Activated CD4-positive, alpha-beta memory T cell treated with anti-CD3 and anti-CD28 coated beads, Interleukin-2, amount 10 ng/mL, durations not matched to agents 7 days and 5 days (primary cell): Measurements from ENCODE around the gene CACNA2D3. TPM values are rescaled to one million over a fixed set of nuclear protein-coding genes. Genes with fewer than 3 reads are reported as not detected.

Experiments used
- CTCF ChIA-PET: fragments of 350-600 bp; sonication (Branson Sonifier 250); formaldehyde crosslinking; loops from one replicate; lab custom pipeline; 2021; ENCODE audit warnings: antibody characterized with exemption, inconsistent platforms; lab: Charles Lee
- POLR2A ChIA-PET: fragments of 350-600 bp; sonication (Branson Sonifier 250); formaldehyde crosslinking; loops from one replicate; lab custom pipeline; 2021; ENCODE audit warnings: antibody characterized with exemption; lab: Charles Lee
- DNase-seq: peaks from one replicate; pipeline ENCODE4 v3.0.0-alpha.2; 2020
- H3K27ac Mint-ChIP-seq: one replicate; pipeline ENCODE4 v1.8.0; 2021; ENCODE audit warnings: mild to moderate bottlenecking, mixed read lengths
- H3K27me3 Mint-ChIP-seq: one replicate; pipeline ENCODE4 v1.8.0; 2021; ENCODE audit warnings: mixed read lengths
- H3K36me3 Mint-ChIP-seq: one replicate; pipeline ENCODE4 v1.8.0; 2021; ENCODE audit warnings: low read depth, mixed read lengths
- H3K4me1 Mint-ChIP-seq: one replicate; pipeline ENCODE4 v1.8.0; 2021; ENCODE audit warnings: mixed read lengths
- H3K4me3 Mint-ChIP-seq: one replicate; pipeline ENCODE4 v1.8.0; 2021; ENCODE audit warnings: mild to moderate bottlenecking, mixed read lengths
- H3K9me3 Mint-ChIP-seq: one replicate; pipeline ENCODE4 v1.8.0; 2021; ENCODE audit warnings: mixed read lengths
- total RNA-seq, 2 experiments: library from RNA; stranded (reverse); gene quantifications; one replicate each; pipeline ENCODE4 v1.2.3, GENCODE V29; 2021

CACNA2D3 gene
- total RNA-seq, 2 experiments from 2014 or later, result not detected

DNA sequence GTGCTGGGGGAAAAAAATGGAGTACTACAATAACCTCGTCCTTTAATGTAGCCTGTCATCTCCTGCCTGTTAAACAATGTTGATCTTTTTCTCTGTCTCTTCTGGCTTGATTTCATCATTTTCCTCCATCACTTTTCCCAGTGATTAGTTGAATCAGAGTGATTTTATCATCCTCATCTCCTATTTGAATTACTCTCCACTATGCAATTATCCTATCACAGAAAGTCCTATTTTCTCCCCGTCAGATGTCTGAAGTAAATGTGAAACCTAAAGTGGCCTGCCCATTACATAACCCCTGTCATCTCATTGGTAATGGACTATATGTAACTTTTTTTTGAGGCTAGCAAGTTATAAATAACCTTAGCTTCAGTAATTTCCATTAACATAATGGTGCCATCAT is 201.8 kb downstream of the CACNA2D3 start:
- ChIA-PET CTCF (no interaction called here), POLR2A (no interaction called here)
- no peaks in the 10 kb centered on the region for H3K9me3 Mint-ChIP-seq

DNA sequence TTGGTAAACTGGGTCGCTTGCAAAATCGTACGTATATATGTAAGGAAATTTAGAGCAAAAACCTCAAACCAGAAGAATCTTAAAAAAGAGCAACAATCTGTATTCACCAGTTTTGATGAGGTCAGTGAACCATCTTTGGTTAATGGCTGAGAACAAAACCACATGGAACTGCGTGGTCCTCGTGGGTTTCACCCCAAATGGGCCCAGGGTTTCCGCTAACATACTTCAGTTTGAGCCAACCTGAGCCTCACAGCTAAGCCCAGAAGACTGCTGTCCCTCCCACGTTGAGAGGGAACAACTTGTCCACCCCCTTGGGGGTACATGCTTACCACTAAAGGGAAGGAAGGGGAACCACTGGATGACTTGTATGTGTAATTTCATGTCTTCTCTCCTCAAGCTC is 204.6 kb downstream of the CACNA2D3 start:
- Mint-ChIP-seq H3K27ac (no peak overlapping the region), H3K27me3 (no peaks in the 10 kb centered on the region), H3K4me1 (no peaks in the 10 kb centered on the region), H3K4me3 (no peak overlapping the region), H3K36me3 (no peaks in the 10 kb centered on the region), H3K9me3 (no peaks in the 10 kb centered on the region)
- no peak for DNase-seq
- CTCF ChIA-PET, result no interaction called here
- POLR2A ChIA-PET, result no interaction called here

More for the DNA sequence above, 201.8 kb downstream of the CACNA2D3 start:
- Mint-ChIP-seq H3K27ac (no peak overlapping the region), H3K27me3 (no peaks in the 10 kb centered on the region), H3K4me1 (no peaks in the 10 kb centered on the region), H3K36me3 (no peaks in the 10 kb centered on the region), H3K4me3 (no peak overlapping the region)
- no peak for DNase-seq

GRCh38 chr3:54331341-54331740 is 209.0 kb downstream of the CACNA2D3 start:
- POLR2A ChIA-PET, result no interaction called here
- no peak for DNase-seq
- no peaks in the 10 kb centered on the region for H3K36me3 Mint-ChIP-seq
- no peak overlapping the region for H3K27ac Mint-ChIP-seq
- H3K9me3 Mint-ChIP-seq, result no peaks in the 10 kb centered on the region
- CTCF ChIA-PET, result no interaction called here
- no peak overlapping the region for H3K4me3 Mint-ChIP-seq
- H3K27me3 Mint-ChIP-seq, result no peaks in the 10 kb centered on the region
- H3K4me1 Mint-ChIP-seq, result no peaks in the 10 kb centered on the region

DNA sequence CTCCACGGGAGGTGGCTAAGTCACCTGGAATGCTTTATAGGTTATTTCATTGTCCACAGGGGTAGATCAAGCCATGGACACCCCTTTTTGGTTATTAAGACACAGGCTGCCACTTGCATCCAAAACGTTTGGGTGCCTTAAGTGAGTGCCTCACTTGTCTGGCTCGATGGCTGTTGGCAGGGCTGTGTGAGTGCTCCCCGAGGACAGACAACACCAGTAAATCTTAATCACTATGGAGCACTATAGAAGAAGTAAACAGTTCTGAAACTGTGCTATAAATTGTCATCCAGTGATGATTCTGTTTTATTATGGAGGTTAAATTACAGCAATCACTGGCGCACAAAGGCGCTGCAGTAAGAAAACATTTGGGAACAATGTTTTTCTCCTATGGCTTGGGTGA is 215.5 kb downstream of the CACNA2D3 start:
- CTCF ChIA-PET, result no interaction called here
- H3K9me3 Mint-ChIP-seq, result no peaks in the 10 kb centered on the region
- H3K27ac Mint-ChIP-seq, result no peak overlapping the region
- H3K36me3 Mint-ChIP-seq, result no peaks in the 10 kb centered on the region
- no peaks in the 10 kb centered on the region for H3K27me3 Mint-ChIP-seq
- H3K4me3 Mint-ChIP-seq, result no peak overlapping the region
- no peak for DNase-seq
- POLR2A ChIA-PET, result no interaction called here
- H3K4me1 Mint-ChIP-seq, result no peaks in the 10 kb centered on the region

DNA sequence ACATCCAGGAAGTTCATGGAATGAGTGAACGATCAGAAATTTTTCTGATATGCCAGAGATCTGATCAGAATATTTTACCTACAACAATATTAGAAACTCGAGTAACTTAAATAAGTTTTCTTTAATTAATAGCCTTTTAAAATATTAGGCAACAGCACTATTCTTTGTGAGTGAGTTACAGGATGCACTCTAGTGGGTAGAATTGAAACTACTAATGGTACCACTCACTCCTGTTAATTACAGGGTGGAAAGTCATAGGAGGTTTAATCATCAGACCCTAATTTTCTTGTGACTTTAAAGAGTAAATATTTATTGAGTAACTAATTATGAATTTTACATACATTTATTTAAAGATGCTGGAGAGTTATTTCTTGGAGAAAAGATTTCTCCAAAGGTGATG is 217.3 kb downstream of the CACNA2D3 start:
- H3K27me3 Mint-ChIP-seq, result peaks cover 2% of the 10 kb centered on the region
- no peaks in the 10 kb centered on the region for H3K9me3 Mint-ChIP-seq
- ChIA-PET CTCF (no interaction called here), POLR2A (no interaction called here)
- no peak overlapping the region for H3K4me3 Mint-ChIP-seq
- no peak overlapping the region for H3K27ac Mint-ChIP-seq
- H3K4me1 Mint-ChIP-seq, result no peaks in the 10 kb centered on the region
- DNase-seq, result no peak
- H3K36me3 Mint-ChIP-seq, result no peaks in the 10 kb centered on the region

DNA sequence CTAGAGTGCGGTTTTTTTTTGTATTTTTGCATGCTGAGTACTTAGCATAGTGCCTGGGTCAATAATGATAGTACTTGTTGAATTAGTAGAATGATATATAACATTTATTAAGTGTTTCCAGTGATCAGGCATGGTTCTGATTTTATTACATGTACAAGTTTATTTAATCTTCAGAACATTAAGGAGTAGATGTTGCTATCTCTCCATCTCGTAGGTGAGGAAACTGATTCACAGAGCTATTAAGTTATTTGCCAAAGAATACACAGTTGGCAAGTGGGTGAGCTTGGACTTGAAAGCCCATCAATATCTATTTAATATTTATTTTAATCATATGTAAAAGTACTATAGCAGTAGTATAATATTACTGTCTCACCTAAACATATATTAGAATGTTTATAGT is 219.5 kb downstream of the CACNA2D3 start:
- Mint-ChIP-seq H3K4me3 (no peak overlapping the region), H3K27ac (no peak overlapping the region), H3K4me1 (no peaks in the 10 kb centered on the region), H3K9me3 (no peaks in the 10 kb centered on the region), H3K36me3 (no peaks in the 10 kb centered on the region), H3K27me3 (peaks cover 2% of the 10 kb centered on the region)
- ChIA-PET POLR2A (no interaction called here), CTCF (no interaction called here)
- no peak for DNase-seq

DNA sequence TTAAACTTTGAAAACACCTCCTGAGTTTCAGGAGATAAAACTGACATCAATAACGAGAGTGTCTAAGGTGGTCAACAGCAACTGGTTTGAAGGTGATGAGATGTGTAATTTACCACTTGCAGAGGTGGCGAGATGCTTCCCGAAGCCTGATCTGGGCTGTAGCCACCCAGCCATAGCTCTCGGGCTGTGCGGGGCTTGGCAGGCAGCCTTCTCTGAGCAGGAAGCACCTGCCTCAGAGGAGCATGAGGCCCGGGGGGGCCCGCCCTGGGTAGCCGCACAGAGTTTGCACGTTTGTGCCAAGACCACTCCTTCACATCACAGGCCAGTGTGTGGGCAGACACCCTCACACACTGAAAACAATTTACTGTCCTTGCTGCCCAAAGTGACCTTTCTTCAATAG is 220.3 kb downstream of the CACNA2D3 start:
- peaks cover 2% of the 10 kb centered on the region for H3K27me3 Mint-ChIP-seq
- ChIA-PET CTCF (interaction anchor here (0.8 kb wide), 1 partner anchor 275 kb away, joined by 3 read pairs; no protein-coding TSS in a partner anchor), POLR2A (no interaction called here)
- H3K36me3 Mint-ChIP-seq, result no peaks in the 10 kb centered on the region
- DNase-seq, result no peak
- H3K27ac Mint-ChIP-seq, result no peak overlapping the region
- no peaks in the 10 kb centered on the region for H3K9me3 Mint-ChIP-seq
- no peak overlapping the region for H3K4me3 Mint-ChIP-seq
- no peaks in the 10 kb centered on the region for H3K4me1 Mint-ChIP-seq

GRCh38 chr3:54343495-54343894 is 221.1 kb downstream of the CACNA2D3 start:
- POLR2A ChIA-PET, result no interaction called here
- Mint-ChIP-seq H3K4me3 (no peak overlapping the region), H3K4me1 (no peaks in the 10 kb centered on the region), H3K36me3 (no peaks in the 10 kb centered on the region), H3K9me3 (no peaks in the 10 kb centered on the region), H3K27ac (no peak overlapping the region), H3K27me3 (peaks cover 2% of the 10 kb centered on the region)
- DNase-seq, result no peak
- CTCF ChIA-PET, result no interaction called here

- Mint-ChIP-seq H3K4me3 (no peak overlapping the region), H3K36me3 (no peaks in the 10 kb centered on the region), H3K27me3 (peaks cover 2% of the 10 kb centered on the region), H3K9me3 (no peaks in the 10 kb centered on the region), H3K4me1 (no peaks in the 10 kb centered on the region), H3K27ac (no peak overlapping the region)
- POLR2A ChIA-PET, result no interaction called here
- DNase-seq, result no peak
- CTCF ChIA-PET, result no interaction called here
Observed at GRCh38 chr3:54344601-54345231, 222.4 kb downstream of the CACNA2D3 start.

DNA sequence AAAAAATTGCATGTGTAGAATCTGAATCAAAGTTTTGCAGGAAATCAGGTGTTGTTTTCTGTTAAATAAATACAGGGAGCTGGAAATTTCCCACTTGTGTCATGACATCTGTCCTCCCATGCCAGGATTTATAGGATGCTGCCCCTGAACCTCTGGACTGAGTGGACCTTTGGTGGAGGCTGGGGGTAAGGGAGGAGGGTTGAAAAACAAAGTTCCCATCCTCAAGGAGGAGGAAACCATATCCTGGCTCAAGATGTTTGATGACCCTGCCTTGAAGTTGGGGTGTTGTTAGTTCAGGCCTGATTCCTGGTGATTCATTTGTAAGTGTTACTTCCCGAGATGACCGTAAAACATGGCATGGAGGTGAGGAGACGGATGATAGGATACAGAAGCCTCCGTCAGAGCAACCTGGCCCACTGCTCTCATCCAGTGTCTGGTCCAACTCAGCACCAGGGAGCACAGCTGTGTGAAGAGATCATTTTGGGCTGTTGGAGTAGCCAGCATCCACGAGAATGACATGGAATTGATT is 223.6 kb downstream of the CACNA2D3 start:
- H3K4me3 Mint-ChIP-seq, result no peak overlapping the region
- H3K9me3 Mint-ChIP-seq, result no peaks in the 10 kb centered on the region
- POLR2A ChIA-PET, result no interaction called here
- DNase-seq, result no peak
- no peaks in the 10 kb centered on the region for H3K36me3 Mint-ChIP-seq
- peaks cover 2% of the 10 kb centered on the region for H3K27me3 Mint-ChIP-seq
- H3K4me1 Mint-ChIP-seq, result no peaks in the 10 kb centered on the region
- H3K27ac Mint-ChIP-seq, result no peak overlapping the region
- CTCF ChIA-PET, result no interaction called here

GRCh38 chr3:54347060-54347459 is 224.7 kb downstream of the CACNA2D3 start:
- Mint-ChIP-seq H3K4me1 (no peaks in the 10 kb centered on the region), H3K9me3 (peaks cover 3% of the 10 kb centered on the region), H3K27ac (no peak overlapping the region), H3K27me3 (peaks cover 2% of the 10 kb centered on the region), H3K4me3 (no peak overlapping the region), H3K36me3 (no peaks in the 10 kb centered on the region)
- ChIA-PET CTCF (no interaction called here), POLR2A (no interaction called here)
- no peak for DNase-seq

DNA sequence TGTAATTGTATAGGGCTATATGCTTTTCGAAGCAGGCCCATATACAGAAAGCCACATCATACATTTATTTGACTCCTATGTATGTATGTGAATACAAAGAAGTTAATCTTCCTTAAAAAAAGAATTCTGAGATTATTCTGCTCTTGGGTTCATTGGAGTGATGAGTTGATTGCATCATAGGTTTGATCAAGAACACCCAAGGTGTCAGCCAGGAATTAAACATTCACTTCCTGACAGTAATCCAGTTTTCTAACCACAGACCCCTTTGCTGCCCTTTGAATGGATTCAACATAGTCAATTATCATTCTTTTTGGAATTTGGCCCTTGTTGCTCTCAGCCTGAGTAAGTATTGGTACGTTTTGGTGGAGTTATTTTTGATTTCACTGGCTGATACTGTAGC is 225.6 kb downstream of the CACNA2D3 start:
- ChIA-PET CTCF (no interaction called here), POLR2A (no interaction called here)
- DNase-seq, result no peak
- Mint-ChIP-seq H3K36me3 (no peaks in the 10 kb centered on the region), H3K27me3 (peaks cover 2% of the 10 kb centered on the region), H3K27ac (no peak overlapping the region), H3K4me3 (no peak overlapping the region), H3K4me1 (no peaks in the 10 kb centered on the region), H3K9me3 (peaks cover 3% of the 10 kb centered on the region)

DNA sequence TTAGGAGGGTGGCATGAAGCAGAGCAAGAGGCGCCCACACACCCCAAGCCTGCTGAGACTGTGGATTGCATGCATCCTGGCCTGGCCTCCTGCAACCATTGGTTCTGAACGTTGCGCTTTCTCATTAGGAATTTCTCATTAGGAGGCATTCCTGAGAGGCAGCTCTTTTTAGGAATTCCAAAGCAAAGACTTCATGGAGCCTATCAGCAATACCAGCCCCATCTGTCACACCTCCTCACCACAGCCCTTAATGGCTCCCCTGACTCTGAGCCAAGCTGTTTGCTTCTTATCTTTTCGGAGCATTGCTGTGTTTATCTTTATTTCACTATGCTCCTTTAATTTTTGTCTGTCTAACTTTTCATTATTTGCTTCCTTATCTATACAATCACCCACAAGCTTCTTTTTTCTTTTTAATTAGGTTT is 226.9 kb downstream of the CACNA2D3 start:
- Mint-ChIP-seq H3K27me3 (no peaks in the 10 kb centered on the region), H3K4me3 (no peak overlapping the region), H3K36me3 (no peaks in the 10 kb centered on the region), H3K9me3 (peaks cover 3% of the 10 kb centered on the region), H3K27ac (no peak overlapping the region), H3K4me1 (no peaks in the 10 kb centered on the region)
- no peak for DNase-seq
- ChIA-PET CTCF (no interaction called here), POLR2A (no interaction called here)

- peaks cover 3% of the 10 kb centered on the region for H3K9me3 Mint-ChIP-seq
- POLR2A ChIA-PET, result no interaction called here
- no peak for DNase-seq
- H3K27ac Mint-ChIP-seq, result no peak overlapping the region
- H3K4me1 Mint-ChIP-seq, result no peaks in the 10 kb centered on the region
- H3K4me3 Mint-ChIP-seq, result no peak overlapping the region
- H3K36me3 Mint-ChIP-seq, result no peaks in the 10 kb centered on the region
- CTCF ChIA-PET, result no interaction called here
- no peaks in the 10 kb centered on the region for H3K27me3 Mint-ChIP-seq
Observed at GRCh38 chr3:54349691-54350090, 227.3 kb downstream of the CACNA2D3 start.
